K562 (cell line): Measurements from ENCODE around the gene IKZF3. TPM values are rescaled to one million over a fixed set of nuclear protein-coding genes. Genes with fewer than 3 reads are reported as not detected.
A peak's percentile ranks its signal among the peaks of the same experiment; 100 is the strongest.

Experiments used
- BCOR ChIP-seq: fragments of 450-650 bp; IDR thresholded peaks from 2 replicates; pipeline ENCODE4 v1.6.1; 2016
- CBX1 ChIP-seq: sonication (generic); IDR thresholded peaks from 2 replicates; pipeline ENCODE4 v1.6.1; 2016; ENCODE audit warnings: antibody characterized with exemption, low read depth, mild to moderate bottlenecking
- CBX3 ChIP-seq, 2 experiments: IDR thresholded peaks; 1 replicate in 1 of 2; 2 replicates in 1 of 2; pipeline ENCODE4 v1.6.1; 2012; ENCODE audit warnings: inconsistent platforms in 2 of 2, low read length in 2 of 2, borderline replicate concordance in 1 of 2, control low read depth in 1 of 2
- FOS ChIP-seq: IDR thresholded peaks from 3 replicates; pipeline ENCODE4 v1.6.1; 2011; ENCODE audit not compliant: insufficient read length; ENCODE audit errors: extremely low read depth
- GABPA ChIP-seq: fragments of 200-800 bp; sonication (Bioruptor generic); conservative IDR thresholded peaks from 2 replicates; pipeline ENCODE4 v1.6.1; 2016; ENCODE audit warnings: low read depth, missing genetic modification characterization, missing compliant biosample characterization
- GTF2E2 ChIP-seq: fragments of 200-800 bp; sonication (Bioruptor generic); IDR thresholded peaks from 2 replicates; pipeline ENCODE4 v1.6.1; 2016; ENCODE audit warnings: missing genetic modification characterization, missing compliant biosample characterization
- HDGF ChIP-seq: fragments of 450-650 bp; IDR thresholded peaks from 2 replicates; pipeline ENCODE4 v1.6.1; 2016
- HIVEP1 ChIP-seq: fragments of 250-450 bp; sonication (Bioruptor Pico); IDR thresholded peaks from 2 replicates; pipeline ENCODE4 v1.4.0; 2020; ENCODE audit warnings: mild to moderate bottlenecking
- KDM4B ChIP-seq, 2 experiments: fragments of 450-650 bp in 1 of 2; sonication (generic) in 1 of 2; IDR thresholded peaks; 2 replicates each; pipeline ENCODE4 v1.6.1; 2016 to 2017; ENCODE audit warnings: borderline replicate concordance in 2 of 2, antibody characterized with exemption in 1 of 2, low read depth in 1 of 2, mild to moderate bottlenecking in 1 of 2
- MAZ ChIP-seq, 2 experiments: fragments of 450-650 bp in 1 of 2; sonication (generic) in 1 of 2; formaldehyde crosslinking; IDR thresholded peaks in 1 of 2; conservative IDR thresholded peaks in 1 of 2; 2 replicates each; pipeline versions ENCODE4 v1.4.0 to v1.5.0; 2020; ENCODE audit warnings: mild to moderate bottlenecking in 1 of 2, missing genetic modification reagents in 1 of 2
- PHB ChIP-seq: fragments of 250-450 bp; sonication (Bioruptor Pico); IDR thresholded peaks from 2 replicates; pipeline ENCODE4 v1.5.0; 2021
- PHF21A ChIP-seq: fragments of 450-650 bp; IDR thresholded peaks from 2 replicates; pipeline ENCODE4 v1.6.1; 2017; ENCODE audit warnings: low read depth, borderline replicate concordance
- POLR2AphosphoS2 ChIP-seq: IDR thresholded peaks from 2 replicates; pipeline ENCODE4 v1.6.1; 2012; ENCODE audit warnings: low read length, improper control_type of control experiment
- POLR2B ChIP-seq: fragments of 450-650 bp; IDR thresholded peaks from 2 replicates; pipeline ENCODE4 v1.6.1; 2018; ENCODE audit warnings: low read depth; ENCODE audit not compliant: partially characterized antibody
- SMARCA4 ChIP-seq: fragments of 450-650 bp; IDR thresholded peaks from 2 replicates; pipeline ENCODE4 v1.6.1; 2016
- ZNF354B ChIP-seq: fragments of 250-450 bp; sonication (Bioruptor Pico); IDR thresholded peaks from 2 replicates; pipeline ENCODE4 v1.4.0; 2020
- ZNF780A ChIP-seq: fragments of 250-450 bp; sonication (Bioruptor Pico); IDR thresholded peaks from 2 replicates; pipeline ENCODE4 v1.5.0; 2021; ENCODE audit warnings: mild to moderate bottlenecking
- polyA plus RNA-seq, 8 experiments: library from polyadenylated mRNA; depleted of rRNA in 4 of 8; stranded (reverse) in 5 of 8; unstranded in 3 of 8; fragments of >200 nt; fragmentation: Nextera tagmentation in 2 of 8; fragmentation: Illumina TruSeq in 1 of 8; extraction: Ambion mirVana in 2 of 8; extraction: Trizol in 1 of 8; gene quantifications; 2 replicates each; pipeline versions ENCODE4 v1.2.1 to v1.2.3, GENCODE V29; 2011 to 2014; ENCODE audit warnings: inconsistent platforms in 1 of 8, missing spikeins in 1 of 8
- total RNA-seq, 7 experiments: library from RNA; depleted of rRNA in 6 of 7; stranded (reverse); fragments of >200 nt in 6 of 7; fragmentation: Illumina TruSeq in 2 of 7; extraction: Trizol in 2 of 7; gene quantifications; 2 replicates each; pipeline versions ENCODE4 v1.2.1 to v1.2.3, GENCODE V29; 2011 to 2021; ENCODE audit warnings: low replicate concordance in 1 of 7
- TF ChIP-seq, protein P1 (sequence below): sonication (generic); formaldehyde crosslinking; IDR thresholded peaks from 2 replicates; pipeline ENCODE4 v1.8.0; 2023; ENCODE audit warnings: missing genetic modification reagents, mild to moderate bottlenecking, borderline replicate concordance
- TF ChIP-seq, protein P2 (sequence below): sonication (generic); formaldehyde crosslinking; IDR thresholded peaks from 2 replicates; pipeline ENCODE4 v1.8.0; 2022; ENCODE audit warnings: missing genetic modification reagents, mild to moderate bottlenecking, borderline replicate concordance

The IKZF3 gene
- total and polyA plus RNA-seq, 9 of the 15 experiments (the other 6 are each of a cell fraction or from before 2014, with no cell fraction given) = 0.06 to 1.6 (median 0.62) TPM

DNA sequence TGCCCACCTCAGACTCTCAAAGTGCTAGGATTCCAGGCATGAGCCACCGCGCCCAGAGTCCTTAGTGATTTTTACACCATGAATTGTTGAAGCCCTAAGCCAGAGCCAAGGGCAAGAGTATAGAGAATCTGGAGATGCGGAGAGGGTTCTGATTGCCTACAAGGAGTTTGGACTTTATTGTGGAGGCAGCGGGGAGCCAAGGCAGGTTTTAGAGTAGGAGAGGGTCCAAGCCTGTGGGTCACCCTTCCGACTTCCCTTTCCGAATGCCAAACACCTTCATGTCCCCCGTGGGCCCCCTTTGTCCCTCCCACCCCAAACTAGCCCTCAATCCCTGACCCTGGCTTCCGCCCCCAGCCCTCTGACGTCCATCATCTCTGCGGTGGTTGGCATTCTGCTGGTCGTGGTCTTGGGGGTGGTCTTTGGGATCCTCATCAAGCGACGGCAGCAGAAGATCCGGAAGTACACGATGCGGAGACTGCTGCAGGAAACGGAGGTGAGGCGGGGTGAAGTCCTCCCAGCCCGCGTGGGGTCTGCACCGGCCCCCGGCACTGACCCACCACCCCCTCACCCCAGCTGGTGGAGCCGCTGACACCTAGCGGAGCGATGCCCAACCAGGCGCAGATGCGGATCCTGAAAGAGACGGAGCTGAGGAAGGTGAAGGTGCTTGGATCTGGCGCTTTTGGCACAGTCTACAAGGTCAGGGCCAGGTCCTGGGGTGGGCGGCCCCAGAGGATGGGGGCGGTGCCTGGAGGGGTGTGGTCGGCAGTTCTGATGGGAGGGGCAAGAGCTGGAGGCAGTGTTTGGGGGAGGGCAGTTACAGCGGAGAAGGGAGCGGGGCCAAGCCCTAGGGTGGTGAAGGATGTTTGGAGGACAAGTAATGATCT lies 140.9 kb downstream of the IKZF3 start (continued):
- TF ChIP-seq, protein P1, sequence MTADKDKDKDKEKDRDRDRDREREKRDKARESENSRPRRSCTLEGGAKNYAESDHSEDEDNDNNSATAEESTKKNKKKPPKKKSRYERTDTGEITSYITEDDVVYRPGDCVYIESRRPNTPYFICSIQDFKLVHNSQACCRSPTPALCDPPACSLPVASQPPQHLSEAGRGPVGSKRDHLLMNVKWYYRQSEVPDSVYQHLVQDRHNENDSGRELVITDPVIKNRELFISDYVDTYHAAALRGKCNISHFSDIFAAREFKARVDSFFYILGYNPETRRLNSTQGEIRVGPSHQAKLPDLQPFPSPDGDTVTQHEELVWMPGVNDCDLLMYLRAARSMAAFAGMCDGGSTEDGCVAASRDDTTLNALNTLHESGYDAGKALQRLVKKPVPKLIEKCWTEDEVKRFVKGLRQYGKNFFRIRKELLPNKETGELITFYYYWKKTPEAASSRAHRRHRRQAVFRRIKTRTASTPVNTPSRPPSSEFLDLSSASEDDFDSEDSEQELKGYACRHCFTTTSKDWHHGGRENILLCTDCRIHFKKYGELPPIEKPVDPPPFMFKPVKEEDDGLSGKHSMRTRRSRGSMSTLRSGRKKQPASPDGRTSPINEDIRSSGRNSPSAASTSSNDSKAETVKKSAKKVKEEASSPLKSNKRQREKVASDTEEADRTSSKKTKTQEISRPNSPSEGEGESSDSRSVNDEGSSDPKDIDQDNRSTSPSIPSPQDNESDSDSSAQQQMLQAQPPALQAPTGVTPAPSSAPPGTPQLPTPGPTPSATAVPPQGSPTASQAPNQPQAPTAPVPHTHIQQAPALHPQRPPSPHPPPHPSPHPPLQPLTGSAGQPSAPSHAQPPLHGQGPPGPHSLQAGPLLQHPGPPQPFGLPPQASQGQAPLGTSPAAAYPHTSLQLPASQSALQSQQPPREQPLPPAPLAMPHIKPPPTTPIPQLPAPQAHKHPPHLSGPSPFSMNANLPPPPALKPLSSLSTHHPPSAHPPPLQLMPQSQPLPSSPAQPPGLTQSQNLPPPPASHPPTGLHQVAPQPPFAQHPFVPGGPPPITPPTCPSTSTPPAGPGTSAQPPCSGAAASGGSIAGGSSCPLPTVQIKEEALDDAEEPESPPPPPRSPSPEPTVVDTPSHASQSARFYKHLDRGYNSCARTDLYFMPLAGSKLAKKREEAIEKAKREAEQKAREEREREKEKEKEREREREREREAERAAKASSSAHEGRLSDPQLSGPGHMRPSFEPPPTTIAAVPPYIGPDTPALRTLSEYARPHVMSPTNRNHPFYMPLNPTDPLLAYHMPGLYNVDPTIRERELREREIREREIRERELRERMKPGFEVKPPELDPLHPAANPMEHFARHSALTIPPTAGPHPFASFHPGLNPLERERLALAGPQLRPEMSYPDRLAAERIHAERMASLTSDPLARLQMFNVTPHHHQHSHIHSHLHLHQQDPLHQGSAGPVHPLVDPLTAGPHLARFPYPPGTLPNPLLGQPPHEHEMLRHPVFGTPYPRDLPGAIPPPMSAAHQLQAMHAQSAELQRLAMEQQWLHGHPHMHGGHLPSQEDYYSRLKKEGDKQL (CRISPR knock-in tag) = no peak
- TF ChIP-seq FOS (no peak), ZNF780A (CRISPR knock-in tag) (no peak), POLR2B (peak; percentile 87), HDGF (0 out of 2 replicates have a peak, but pooled peaks have one; percentile 54), GTF2E2 (no peak), ZNF354B (no peak), PHF21A (no peak), MAZ (CRISPR knock-in tag; conservative IDR thresholded peaks at IDR 0.05 in 1 of 2, IDR thresholded peaks at IDR 0.05 in 1 of 2) (peak; percentile 38 to 77; a peak in 2 of 4 replicates), BCOR (no peak), SMARCA4 (no peak), POLR2AphosphoS2 (no peak), PHB (CRISPR knock-in tag) (no peak), CBX3 (IDR thresholded peaks at IDR 0.05; ENCODE audit: borderline replicate concordance in 1 of 2, low read length in 2 of 2) (no peak), HIVEP1 (CRISPR knock-in tag) (no peak), KDM4B (IDR thresholded peaks at IDR 0.05; ENCODE audit: borderline replicate concordance in 2 of 2, low read depth in 1 of 2) (0 out of 4 replicates have a peak, but pooled peaks of 1 of the 2 experiments have one; percentile 33), GABPA (tag) (0 out of 2 replicates have a peak, but pooled peaks have one; percentile 1), CBX1 (peak; percentile 27; the same call in 1 of the 2 replicates)
- TF ChIP-seq, protein P2, sequence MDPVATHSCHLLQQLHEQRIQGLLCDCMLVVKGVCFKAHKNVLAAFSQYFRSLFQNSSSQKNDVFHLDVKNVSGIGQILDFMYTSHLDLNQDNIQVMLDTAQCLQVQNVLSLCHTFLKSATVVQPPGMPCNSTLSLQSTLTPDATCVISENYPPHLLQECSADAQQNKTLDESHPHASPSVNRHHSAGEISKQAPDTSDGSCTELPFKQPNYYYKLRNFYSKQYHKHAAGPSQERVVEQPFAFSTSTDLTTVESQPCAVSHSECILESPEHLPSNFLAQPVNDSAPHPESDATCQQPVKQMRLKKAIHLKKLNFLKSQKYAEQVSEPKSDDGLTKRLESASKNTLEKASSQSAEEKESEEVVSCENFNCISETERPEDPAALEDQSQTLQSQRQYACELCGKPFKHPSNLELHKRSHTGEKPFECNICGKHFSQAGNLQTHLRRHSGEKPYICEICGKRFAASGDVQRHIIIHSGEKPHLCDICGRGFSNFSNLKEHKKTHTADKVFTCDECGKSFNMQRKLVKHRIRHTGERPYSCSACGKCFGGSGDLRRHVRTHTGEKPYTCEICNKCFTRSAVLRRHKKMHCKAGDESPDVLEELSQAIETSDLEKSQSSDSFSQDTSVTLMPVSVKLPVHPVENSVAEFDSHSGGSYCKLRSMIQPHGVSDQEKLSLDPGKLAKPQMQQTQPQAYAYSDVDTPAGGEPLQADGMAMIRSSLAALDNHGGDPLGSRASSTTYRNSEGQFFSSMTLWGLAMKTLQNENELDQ (CRISPR knock-in tag) = no peak
